ENCODE results near the gene VPS13C. TPM values are rescaled to one million over a fixed set of nuclear protein-coding genes. Genes with fewer than 3 reads are reported as not detected.
A peak's percentile ranks its signal among the peaks of the same experiment; 100 is the strongest.

Gene VPS13C
- total RNA-seq, 1 donor: 94.6 TPM

GRCh38 chr15:61828860-61829513, 231.3 kb downstream of the VPS13C start:
- no peak for DNase-seq (ENCODE audit: low read depth)
- no peak overlapping the region for H3K4me3 ChIP-seq (ENCODE audit: low read depth, low read length)
- TF ChIP-seq, protein P1, sequence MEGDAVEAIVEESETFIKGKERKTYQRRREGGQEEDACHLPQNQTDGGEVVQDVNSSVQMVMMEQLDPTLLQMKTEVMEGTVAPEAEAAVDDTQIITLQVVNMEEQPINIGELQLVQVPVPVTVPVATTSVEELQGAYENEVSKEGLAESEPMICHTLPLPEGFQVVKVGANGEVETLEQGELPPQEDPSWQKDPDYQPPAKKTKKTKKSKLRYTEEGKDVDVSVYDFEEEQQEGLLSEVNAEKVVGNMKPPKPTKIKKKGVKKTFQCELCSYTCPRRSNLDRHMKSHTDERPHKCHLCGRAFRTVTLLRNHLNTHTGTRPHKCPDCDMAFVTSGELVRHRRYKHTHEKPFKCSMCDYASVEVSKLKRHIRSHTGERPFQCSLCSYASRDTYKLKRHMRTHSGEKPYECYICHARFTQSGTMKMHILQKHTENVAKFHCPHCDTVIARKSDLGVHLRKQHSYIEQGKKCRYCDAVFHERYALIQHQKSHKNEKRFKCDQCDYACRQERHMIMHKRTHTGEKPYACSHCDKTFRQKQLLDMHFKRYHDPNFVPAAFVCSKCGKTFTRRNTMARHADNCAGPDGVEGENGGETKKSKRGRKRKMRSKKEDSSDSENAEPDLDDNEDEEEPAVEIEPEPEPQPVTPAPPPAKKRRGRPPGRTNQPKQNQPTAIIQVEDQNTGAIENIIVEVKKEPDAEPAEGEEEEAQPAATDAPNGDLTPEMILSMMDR (IDR thresholded peaks at IDR 0.05; ENCODE audit: insufficient read depth, low read depth, low read length): no peak

DNA sequence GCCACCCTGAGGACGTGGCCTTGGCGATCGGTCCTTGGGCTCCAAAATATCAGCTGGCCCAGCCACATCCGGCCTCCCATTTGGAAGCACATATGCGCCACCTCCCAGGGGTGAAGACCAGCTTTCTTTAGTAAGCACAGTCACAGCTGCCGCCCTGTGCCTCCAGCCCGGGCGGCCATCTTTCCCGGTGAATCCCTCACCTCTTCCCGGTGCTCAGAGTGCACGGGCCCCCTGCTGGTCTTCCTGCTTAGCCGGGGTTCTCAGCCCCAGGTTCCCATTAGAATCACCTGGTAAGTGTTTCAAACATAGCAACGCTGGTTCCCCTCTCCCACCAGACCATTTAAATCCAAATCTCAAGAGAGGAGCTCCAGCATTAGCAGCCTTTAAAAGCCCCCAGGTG, 232.2 kb downstream of the VPS13C start:
- TF ChIP-seq, protein P1 (IDR thresholded peaks at IDR 0.05; ENCODE audit: insufficient read depth, low read depth, low read length): no peak
- no peak overlapping the region for H3K4me3 ChIP-seq (ENCODE audit: low read depth, low read length)
- DNase-seq (ENCODE audit: low read depth): no peak

DNA sequence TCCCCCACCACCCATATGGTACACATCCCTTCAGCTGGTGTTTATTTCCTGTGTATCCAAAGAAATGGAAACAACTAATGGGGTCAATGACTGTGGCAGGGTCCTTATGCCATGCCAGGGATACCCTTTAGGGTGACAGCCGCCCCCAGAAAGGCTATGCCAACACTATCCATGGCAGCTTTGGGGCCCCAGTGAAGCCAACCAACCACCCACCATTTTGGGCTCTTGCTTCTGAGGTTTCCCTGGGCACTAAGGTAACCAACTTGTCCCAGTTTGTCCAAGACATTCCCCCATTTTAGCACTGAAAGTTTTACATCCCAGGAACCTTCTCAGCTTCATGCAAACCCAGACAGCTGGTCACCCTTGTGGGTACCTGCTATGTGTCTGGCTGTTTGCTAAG, 233.1 kb downstream of the VPS13C start:
- DNase-seq (ENCODE audit: low read depth): no peak
- TF ChIP-seq, protein P1 (IDR thresholded peaks at IDR 0.05; ENCODE audit: insufficient read depth, low read depth, low read length): no peak
- H3K4me3 ChIP-seq (ENCODE audit: low read depth, low read length): no peak overlapping the region

DNA sequence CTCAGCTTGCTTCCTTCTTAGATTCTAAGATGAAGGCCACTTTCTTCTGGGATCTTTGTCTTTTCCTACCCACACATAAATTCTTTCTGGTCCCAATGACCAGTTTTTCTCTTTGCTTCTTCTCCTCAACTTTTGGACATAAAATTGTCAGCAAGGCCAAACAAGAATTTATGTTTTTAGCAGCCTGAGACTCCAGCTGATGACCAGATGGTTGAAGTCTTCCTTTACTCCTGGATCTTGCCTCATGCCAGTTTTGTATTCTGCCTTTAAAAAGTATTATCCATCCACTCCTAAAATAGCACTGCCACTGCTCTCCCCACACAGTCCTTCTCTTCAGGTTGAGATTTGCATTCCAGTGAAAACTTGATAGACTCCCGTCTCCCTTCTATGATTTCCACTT, 236.0 kb downstream of the VPS13C start:
- no peak overlapping the region for H3K4me3 ChIP-seq (ENCODE audit: low read depth, low read length)
- TF ChIP-seq, protein P1 (IDR thresholded peaks at IDR 0.05; ENCODE audit: insufficient read depth, low read depth, low read length): no peak
- peak; percentile 10 for DNase-seq (ENCODE audit: low read depth)

DNA sequence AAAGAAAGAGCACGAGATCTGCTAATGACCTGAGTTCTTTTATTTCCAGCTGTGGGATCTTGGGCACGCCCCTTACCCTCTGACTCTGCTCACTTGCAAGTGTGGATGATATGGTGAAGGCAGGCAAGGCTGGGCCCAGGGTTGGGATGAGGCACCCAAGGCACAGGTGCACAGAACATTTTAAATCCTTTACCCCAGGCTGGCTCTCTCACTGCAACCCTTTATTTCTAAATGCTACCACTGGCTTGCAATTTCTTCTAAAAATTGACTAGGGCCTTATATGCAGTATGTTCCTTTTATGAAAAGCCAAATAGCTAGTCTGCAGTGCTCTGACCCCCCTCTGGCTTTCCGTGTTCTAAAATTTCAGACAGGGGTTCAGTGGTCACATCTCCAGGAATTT, 237.7 kb downstream of the VPS13C start:
- DNase-seq (ENCODE audit: low read depth): no peak
- TF ChIP-seq, protein P1 (IDR thresholded peaks at IDR 0.05; ENCODE audit: insufficient read depth, low read depth, low read length): no peak
- no peak overlapping the region for H3K4me3 ChIP-seq (ENCODE audit: low read depth, low read length)

DNA sequence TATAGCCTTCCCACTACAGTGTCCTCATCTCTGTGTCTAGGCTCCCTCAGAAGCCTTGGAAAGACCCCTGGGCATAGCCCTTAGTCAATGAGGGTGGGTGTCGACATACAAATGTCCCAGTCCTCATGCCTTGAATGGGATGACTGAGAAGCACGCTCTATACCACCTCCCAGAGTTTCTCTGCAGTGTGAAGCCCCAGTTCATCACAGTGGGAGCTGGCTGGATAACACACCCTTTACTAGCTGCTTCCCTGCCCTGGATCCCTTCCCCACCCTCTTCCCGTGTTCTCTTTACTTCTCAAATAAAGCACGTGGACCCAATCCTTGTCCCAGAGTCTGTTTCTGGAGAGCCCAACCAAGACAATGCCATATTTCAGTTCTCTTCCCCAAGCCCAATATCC, 239.3 kb downstream of the VPS13C start:
- H3K4me3 ChIP-seq (ENCODE audit: low read depth, low read length): no peak overlapping the region
- no peak for DNase-seq (ENCODE audit: low read depth)
- TF ChIP-seq, protein P1 (IDR thresholded peaks at IDR 0.05; ENCODE audit: insufficient read depth, low read depth, low read length): no peak

DNA sequence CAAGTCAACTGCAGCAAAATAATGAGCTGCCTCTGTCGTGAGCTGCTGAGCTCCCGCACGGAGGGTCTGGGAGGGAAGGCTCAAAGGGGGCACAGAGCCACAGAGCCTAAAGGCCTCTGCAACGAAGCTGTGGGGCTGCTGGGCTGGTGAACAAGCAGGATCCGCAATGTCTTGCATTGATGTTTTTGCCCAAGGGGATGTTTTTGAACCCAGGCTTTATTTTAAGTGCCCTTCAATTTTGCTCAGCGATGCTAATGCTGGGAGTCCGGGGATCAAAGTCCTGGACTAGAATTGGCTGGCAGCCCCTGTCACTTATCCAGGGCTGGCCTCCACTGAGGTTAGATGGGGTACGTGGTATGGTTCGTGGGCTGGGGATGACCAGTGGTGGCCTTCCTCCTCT, 240.0 kb downstream of the VPS13C start:
- TF ChIP-seq, protein P1 (IDR thresholded peaks at IDR 0.05; ENCODE audit: insufficient read depth, low read depth, low read length): no peak
- no peak for DNase-seq (ENCODE audit: low read depth)

More for the DNA sequence above, 240.0 kb downstream of the VPS13C start:
- H3K4me3 ChIP-seq (ENCODE audit: low read depth, low read length): no peak overlapping the region
